Measurements from ENCODE around the gene FRYL. TPM values are rescaled to one million over a fixed set of nuclear protein-coding genes. Genes with fewer than 3 reads are reported as not detected.
A peak's percentile ranks its signal among the peaks of the same experiment; 100 is the strongest.
"Not testable (repeated sequence)": the region's sequence is repeated elsewhere in the genome, so short reads cannot be mapped to it uniquely, and the experiment has no call there.

Gene FRYL
- total RNA-seq, 2 donors from 2014 or later = 104 to 120 TPM

DNA sequence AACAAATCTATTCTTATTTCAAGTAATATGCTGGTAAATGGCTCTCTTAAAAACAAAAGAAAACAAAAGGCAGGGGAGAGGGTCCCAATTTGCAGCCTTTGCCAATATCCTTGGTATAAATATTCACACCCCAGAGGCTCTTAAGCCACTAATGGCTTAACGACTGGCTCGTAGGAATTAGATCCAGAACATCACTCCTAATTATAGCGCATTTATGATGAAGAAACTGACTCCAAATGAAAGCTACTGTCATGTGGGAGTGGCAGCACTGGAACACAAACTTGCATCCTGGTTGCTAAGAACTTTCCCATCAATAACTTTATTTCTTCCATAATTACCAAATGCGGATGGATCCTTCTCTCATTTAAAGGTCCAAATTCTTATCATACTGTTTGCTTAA lies 138.7 kb downstream of the FRYL start:
- H3K4me3 Mint-ChIP-seq = no peak overlapping the region
- ATAC-seq (no peak), DNase-seq (no peak)
- H3K27ac Mint-ChIP-seq = no peak overlapping the region
- peaks cover 31% of the 10 kb centered on the region for H3K4me1 Mint-ChIP-seq
- H3K9me3 ChIP-seq (ENCODE audit: control insufficient read depth, low read length, poor library complexity, severe bottlenecking) = no peaks in the 10 kb centered on the region
- no peaks in the 10 kb centered on the region for H3K36me3 Mint-ChIP-seq (ENCODE audit: low read depth)
- H3K27me3 Mint-ChIP-seq = no peaks in the 10 kb centered on the region

DNA sequence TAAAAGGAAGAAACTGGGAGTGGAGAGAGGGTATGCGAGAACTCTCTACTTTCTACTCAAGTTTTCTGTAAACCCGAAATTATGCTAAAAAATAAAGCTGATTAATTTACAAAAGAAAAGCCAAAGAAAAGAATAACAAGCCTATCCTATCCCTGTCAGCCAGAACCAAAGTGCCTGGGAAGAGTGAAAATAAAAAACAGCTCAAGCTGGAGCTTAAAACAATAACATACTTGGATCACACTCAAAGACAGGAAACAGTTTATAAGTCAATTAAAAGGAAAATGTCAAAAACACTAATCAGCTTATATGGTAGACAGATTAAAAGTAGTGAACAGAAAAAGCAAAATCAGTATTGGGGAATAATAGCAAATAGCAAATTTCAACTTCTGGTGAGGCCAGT lies 139.4 kb downstream of the FRYL start:
- H3K27ac Mint-ChIP-seq = peak overlapping the region; percentile 80

DNA sequence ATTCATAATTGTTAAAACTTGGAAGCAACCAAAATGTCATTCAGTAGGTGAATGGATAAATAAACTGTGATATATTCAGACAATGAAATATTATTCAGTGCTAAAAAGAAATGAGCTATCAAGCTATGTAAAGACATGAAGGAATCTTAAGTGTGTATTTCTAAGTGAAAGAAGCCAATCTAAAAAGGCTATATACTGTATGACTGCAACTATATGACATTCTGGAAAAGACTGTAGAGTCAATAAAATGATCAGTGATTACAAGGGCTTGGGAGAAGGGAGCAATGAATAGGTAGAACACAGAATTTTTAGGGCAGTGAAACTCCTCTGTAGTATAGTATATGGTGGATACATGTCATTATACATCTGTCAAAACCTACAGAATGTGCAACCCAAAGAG lies 139.9 kb downstream of the FRYL start:
- H3K27me3 Mint-ChIP-seq = no peaks in the 10 kb centered on the region
- ATAC-seq (no peak), DNase-seq (no peak)
- H3K9me3 ChIP-seq (ENCODE audit: control insufficient read depth, low read length, poor library complexity, severe bottlenecking) = no peaks in the 10 kb centered on the region
- peaks cover 28% of the 10 kb centered on the region for H3K4me1 Mint-ChIP-seq
- no peak overlapping the region for H3K4me3 Mint-ChIP-seq
- H3K36me3 Mint-ChIP-seq (ENCODE audit: low read depth) = no peaks in the 10 kb centered on the region
- peak overlapping the region; percentile 80 for H3K27ac Mint-ChIP-seq

More for the DNA sequence above, 139.4 kb downstream of the FRYL start:
- H3K36me3 Mint-ChIP-seq (ENCODE audit: low read depth) = no peaks in the 10 kb centered on the region
- H3K27me3 Mint-ChIP-seq = no peaks in the 10 kb centered on the region
- DNase-seq (no peak), ATAC-seq (no peak)
- H3K4me3 Mint-ChIP-seq = no peak overlapping the region
- peaks cover 29% of the 10 kb centered on the region for H3K4me1 Mint-ChIP-seq
- H3K9me3 ChIP-seq (ENCODE audit: control insufficient read depth, low read length, poor library complexity, severe bottlenecking) = no peaks in the 10 kb centered on the region

DNA sequence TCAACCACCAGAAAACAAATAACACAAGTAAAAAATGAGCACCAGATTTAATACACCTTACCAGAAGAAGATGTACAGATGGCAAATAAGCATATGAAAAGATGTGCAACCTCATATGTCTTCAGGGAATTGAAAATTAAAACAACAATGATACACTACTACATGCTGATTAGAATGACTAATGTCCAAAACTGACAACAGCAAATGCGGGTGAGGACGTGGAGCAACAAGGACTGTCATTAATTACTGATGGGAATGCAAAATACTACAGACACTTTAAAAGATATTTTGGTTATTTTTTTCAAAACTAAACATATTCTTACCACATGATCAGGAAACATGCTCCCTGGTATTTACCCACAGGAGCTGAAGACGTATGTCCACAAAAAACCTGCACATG lies 140.3 kb downstream of the FRYL start:
- Mint-ChIP-seq H3K4me1 (peaks cover 27% of the 10 kb centered on the region), H3K36me3 (ENCODE audit: low read depth) (no peaks in the 10 kb centered on the region), H3K27ac (peak overlapping the region; percentile 80), H3K27me3 (no peaks in the 10 kb centered on the region), H3K4me3 (no peak overlapping the region)
- no peaks in the 10 kb centered on the region for H3K9me3 ChIP-seq (ENCODE audit: control insufficient read depth, low read length, poor library complexity, severe bottlenecking)
- ATAC-seq = no peak
- no peak for DNase-seq

DNA sequence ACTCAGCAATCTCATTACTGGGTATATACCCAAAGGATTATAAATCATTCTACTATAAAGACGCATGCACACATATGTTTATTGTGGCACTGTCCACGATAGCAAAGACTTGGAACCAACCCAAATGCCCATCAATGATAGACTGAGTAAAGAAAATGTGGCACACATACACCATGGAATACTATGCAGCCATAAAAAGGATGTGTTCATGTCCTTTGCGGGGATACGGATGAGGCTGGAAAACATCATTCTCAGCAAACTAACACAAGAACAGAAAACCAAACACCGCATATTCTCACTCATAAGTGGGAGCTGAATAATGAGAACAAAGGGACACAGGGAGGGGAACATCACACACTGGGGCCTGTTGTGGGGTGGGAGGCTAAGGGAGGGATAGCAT lies 141.5 kb downstream of the FRYL start:
- DNase-seq; H3K36me3 Mint-ChIP-seq (ENCODE audit: low read depth); H3K9me3 ChIP-seq (ENCODE audit: control insufficient read depth, low read length, poor library complexity, severe bottlenecking); H3K27ac Mint-ChIP-seq; H3K4me3 Mint-ChIP-seq; H3K27me3 Mint-ChIP-seq; ATAC-seq: not testable (repeated sequence)
- H3K4me1 Mint-ChIP-seq = peaks cover 27% of the 10 kb centered on the region

DNA sequence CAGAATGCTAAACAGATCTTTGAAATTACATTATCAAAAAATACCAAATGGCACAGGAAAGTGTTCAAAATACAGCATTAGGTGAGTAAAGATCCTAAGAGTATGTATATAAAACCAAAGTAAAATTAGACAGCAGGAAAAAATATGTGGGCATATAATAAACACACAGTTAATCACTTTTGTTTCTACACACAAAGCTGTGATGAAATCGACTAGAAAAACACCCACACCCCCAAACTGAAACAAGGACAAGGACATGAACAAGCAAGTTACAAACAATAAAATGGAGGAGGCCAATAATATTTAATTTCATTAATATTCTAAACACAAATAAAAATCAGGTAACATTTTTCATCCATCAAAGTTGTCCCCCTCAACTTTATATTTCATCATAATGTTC lies 143.2 kb downstream of the FRYL start:
- peaks cover 22% of the 10 kb centered on the region for H3K4me1 Mint-ChIP-seq
- no peaks in the 10 kb centered on the region for H3K9me3 ChIP-seq (ENCODE audit: control insufficient read depth, low read length, poor library complexity, severe bottlenecking)
- H3K27me3 Mint-ChIP-seq = no peaks in the 10 kb centered on the region
- no peaks in the 10 kb centered on the region for H3K36me3 Mint-ChIP-seq (ENCODE audit: low read depth)
- ATAC-seq (no peak), DNase-seq (no peak)
- no peak overlapping the region for H3K4me3 Mint-ChIP-seq
- H3K27ac Mint-ChIP-seq = no peak overlapping the region

DNA sequence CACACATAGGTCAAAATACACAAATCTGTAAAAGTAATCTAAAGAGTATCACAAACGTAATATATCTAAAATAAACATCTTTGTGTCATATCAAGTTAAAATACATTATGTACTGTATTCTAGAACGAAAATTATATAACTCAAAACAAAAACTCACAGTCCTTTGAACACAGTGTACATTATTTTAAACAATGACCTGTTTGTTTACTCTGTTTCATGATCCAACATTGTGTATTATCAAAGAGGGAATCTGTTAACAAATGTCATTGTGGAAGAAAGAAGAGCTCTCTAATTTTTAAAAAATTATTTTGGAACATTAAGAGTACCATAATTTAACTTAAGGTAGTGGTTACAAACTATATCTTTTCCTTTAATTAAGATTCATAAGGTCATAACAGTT lies 144.1 kb downstream of the FRYL start:
- H3K9me3 ChIP-seq (ENCODE audit: control insufficient read depth, low read length, poor library complexity, severe bottlenecking) = no peaks in the 10 kb centered on the region
- Mint-ChIP-seq H3K4me3 (no peak overlapping the region), H3K36me3 (ENCODE audit: low read depth) (no peaks in the 10 kb centered on the region), H3K27ac (no peak overlapping the region), H3K4me1 (peaks cover 20% of the 10 kb centered on the region), H3K27me3 (no peaks in the 10 kb centered on the region)
- DNase-seq = no peak
- ATAC-seq = no peak

DNA sequence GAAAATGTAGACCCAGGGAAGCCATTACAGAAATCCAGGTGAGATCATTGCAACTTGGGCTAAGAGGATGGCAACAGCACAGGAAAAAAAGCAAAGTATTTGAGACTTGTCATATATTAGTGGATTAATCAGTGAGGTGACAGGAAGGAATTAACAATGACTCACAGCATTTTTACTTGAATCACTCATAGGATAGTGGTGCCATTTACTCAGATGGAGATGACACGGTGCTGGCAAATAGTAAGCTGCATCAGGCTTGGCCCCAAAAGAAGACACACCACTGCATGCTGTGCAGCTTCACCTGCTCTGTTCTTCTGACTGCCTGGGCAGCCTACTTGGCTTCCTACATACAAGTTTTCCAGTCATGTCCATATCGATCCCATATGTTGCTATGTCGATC lies 144.8 kb downstream of the FRYL start:
- no peaks in the 10 kb centered on the region for H3K27me3 Mint-ChIP-seq
- H3K9me3 ChIP-seq (ENCODE audit: control insufficient read depth, low read length, poor library complexity, severe bottlenecking) = no peaks in the 10 kb centered on the region
- H3K4me1 Mint-ChIP-seq = peaks cover 15% of the 10 kb centered on the region
- no peak overlapping the region for H3K4me3 Mint-ChIP-seq
- H3K27ac Mint-ChIP-seq = no peak overlapping the region
- ATAC-seq (no peak), DNase-seq (no peak)
- H3K36me3 Mint-ChIP-seq (ENCODE audit: low read depth) = no peaks in the 10 kb centered on the region

DNA sequence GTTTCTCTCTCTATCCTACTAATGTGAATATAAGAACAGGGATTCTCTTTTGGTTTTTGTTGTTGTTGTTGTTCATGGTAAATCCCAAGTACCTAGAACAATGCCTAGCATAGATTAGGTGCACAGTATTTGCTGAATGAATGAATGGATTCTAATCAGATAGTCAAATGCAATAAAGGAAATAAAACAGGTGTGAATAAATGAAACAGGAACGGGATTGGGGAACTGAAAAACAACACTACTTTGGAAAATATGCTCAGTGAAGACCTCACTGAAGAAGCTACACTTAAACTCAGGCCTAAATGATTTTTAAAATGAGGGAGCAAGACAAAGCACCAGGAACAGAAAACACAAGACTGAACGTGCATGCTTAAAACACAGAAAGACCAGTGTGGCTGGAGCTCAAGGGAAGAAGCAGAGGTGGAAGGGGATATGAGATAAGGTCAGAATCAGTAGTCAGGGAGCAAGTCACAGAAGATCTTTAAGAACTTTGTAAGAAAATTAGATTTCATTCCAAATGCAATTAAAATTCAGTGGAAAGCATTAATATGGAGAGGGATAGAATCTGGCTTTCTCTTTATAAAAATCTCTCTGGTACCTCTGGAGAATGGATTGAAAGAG lies 145.3 kb downstream of the FRYL start:
- H3K4me1 Mint-ChIP-seq = peaks cover 12% of the 10 kb centered on the region
- no peak overlapping the region for H3K4me3 Mint-ChIP-seq
- H3K9me3 ChIP-seq (ENCODE audit: control insufficient read depth, low read length, poor library complexity, severe bottlenecking) = no peaks in the 10 kb centered on the region
- H3K36me3 Mint-ChIP-seq (ENCODE audit: low read depth) = no peaks in the 10 kb centered on the region
- ATAC-seq = no peak
- DNase-seq = no peak
- no peak overlapping the region for H3K27ac Mint-ChIP-seq
- no peaks in the 10 kb centered on the region for H3K27me3 Mint-ChIP-seq

DNA sequence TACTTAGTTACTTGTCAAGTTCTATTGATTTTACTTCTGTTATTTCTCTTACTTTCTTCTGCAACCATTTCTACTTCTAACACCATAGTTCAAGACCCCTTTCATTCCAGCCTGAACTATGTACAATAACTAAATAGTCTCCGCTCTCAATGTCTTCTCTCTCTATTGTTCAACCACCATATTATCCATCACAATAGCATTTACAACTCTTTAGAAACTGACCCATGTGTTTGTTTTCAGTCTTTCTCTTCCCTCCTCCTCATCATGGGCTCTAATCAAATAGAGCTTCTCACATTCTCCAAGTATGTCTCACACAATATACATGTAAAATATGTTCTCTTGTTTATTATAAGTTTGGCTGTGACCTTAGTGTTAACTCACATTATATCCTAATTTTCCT lies 146.4 kb downstream of the FRYL start:
- H3K9me3 ChIP-seq (ENCODE audit: control insufficient read depth, low read length, poor library complexity, severe bottlenecking) = no peaks in the 10 kb centered on the region
- Mint-ChIP-seq H3K36me3 (ENCODE audit: low read depth) (peaks cover 4% of the 10 kb centered on the region), H3K4me3 (no peak overlapping the region), H3K27me3 (no peaks in the 10 kb centered on the region), H3K4me1 (peaks cover 10% of the 10 kb centered on the region), H3K27ac (no peak overlapping the region)
- ATAC-seq = no peak
- DNase-seq = no peak

DNA sequence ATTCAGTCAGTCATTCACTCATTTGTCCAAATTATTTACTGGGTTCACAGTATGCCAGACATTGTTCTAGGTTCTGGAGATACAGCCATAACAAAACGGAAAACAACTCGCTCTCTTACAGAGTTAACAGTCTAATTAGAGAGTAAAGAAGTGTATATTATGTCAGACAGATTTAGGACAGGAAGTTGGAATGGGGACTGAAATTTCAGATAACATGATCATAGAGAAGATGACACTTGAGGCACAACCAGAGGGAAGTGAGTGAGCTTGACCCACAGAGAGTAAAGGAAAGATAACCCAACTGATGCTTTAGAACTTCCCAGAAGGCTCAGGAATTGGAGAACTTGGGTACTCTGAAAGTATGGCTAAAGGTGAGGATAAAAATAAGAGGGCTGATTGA lies 150.6 kb downstream of the FRYL start:
- ATAC-seq (no peak), DNase-seq (no peak)
- H3K36me3 Mint-ChIP-seq (ENCODE audit: low read depth) = peaks cover 4% of the 10 kb centered on the region
- peak overlapping the region; percentile 47 for H3K27ac Mint-ChIP-seq
- no peak overlapping the region for H3K4me3 Mint-ChIP-seq
- no peaks in the 10 kb centered on the region for H3K27me3 Mint-ChIP-seq
- peaks cover 6% of the 10 kb centered on the region for H3K4me1 Mint-ChIP-seq
- H3K9me3 ChIP-seq (ENCODE audit: control insufficient read depth, low read length, poor library complexity, severe bottlenecking) = no peaks in the 10 kb centered on the region

DNA sequence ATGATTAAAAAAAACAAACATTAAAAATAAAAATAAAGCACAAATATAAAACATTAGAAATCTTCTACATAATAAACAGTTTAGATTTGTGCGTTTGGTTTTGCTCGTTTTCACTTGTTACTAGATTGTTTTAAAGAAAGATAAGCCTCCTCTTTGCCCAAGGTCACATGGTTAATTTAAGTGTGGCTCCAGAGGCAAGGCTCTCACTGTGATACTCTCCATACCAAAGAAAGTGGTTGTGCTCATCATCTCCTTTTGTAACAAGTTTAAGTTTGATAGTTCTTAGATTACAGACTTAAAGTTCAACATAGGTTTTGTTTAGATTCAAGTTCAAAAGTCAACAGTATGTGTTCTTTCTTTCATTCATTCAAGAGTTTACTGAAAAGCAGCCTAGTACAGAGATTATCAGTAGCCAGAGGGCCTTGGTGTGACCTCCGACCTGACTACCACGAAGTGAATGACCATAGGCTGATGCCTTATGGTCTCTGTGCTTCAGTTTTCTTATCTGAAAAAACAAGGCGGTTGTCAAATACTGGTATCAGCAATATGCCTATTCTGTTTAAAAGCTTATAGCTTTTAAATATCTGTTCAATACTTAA lies 156.8 kb downstream of the FRYL start:
- Mint-ChIP-seq H3K36me3 (ENCODE audit: low read depth) (peaks cover 4% of the 10 kb centered on the region), H3K27me3 (no peaks in the 10 kb centered on the region), H3K27ac (no peak overlapping the region), H3K4me3 (no peak overlapping the region), H3K4me1 (peaks cover 5% of the 10 kb centered on the region)
- DNase-seq (no peak), ATAC-seq (no peak)
- H3K9me3 ChIP-seq (ENCODE audit: control insufficient read depth, low read length, poor library complexity, severe bottlenecking) = no peaks in the 10 kb centered on the region

DNA sequence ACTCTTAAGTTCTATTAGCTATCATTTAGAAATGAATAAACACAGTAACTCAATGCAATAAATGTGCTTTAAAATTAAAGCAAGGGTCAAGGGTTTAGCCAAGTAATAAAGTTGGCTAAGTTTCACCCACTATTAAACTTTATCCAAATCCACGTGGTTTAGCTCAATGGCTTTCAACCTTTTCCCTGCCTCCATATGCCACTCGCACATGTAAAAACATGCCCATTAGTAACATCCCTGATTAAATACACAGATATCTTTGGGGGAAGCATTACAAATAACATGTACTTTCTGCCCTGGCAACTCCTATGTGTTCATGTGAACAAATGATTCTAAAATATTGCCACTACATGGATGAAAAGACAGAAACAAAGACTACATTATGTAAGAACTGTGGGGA lies 159.2 kb downstream of the FRYL start:
- ATAC-seq (no peak), DNase-seq (no peak)
- no peak overlapping the region for H3K4me3 Mint-ChIP-seq
- H3K27ac Mint-ChIP-seq = peak overlapping the region; percentile 9
- H3K4me1 Mint-ChIP-seq = peaks cover 5% of the 10 kb centered on the region
- no peaks in the 10 kb centered on the region for H3K9me3 ChIP-seq (ENCODE audit: control insufficient read depth, low read length, poor library complexity, severe bottlenecking)
- H3K27me3 Mint-ChIP-seq = no peaks in the 10 kb centered on the region
- H3K36me3 Mint-ChIP-seq (ENCODE audit: low read depth) = peaks cover 7% of the 10 kb centered on the region

DNA sequence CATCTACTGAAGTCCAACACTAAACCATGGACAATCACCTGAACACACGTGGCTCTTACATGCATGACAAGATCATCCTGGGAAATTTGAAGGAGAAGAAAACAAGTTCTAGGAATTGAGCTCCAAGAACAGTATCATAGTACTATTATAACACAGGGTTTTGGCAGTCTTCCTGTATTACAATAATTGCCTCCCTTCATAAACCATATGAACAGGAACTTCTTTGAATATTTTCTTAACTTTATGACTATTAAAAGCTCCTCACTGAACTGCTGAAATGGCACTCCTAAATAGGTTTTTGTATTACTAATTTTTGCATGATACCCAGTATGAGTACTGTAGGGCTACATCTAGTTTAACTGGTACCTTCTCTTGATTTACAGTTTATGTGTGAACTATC lies 160.0 kb downstream of the FRYL start:
- no peaks in the 10 kb centered on the region for H3K9me3 ChIP-seq (ENCODE audit: control insufficient read depth, low read length, poor library complexity, severe bottlenecking)
- H3K27ac Mint-ChIP-seq = no peak overlapping the region
- H3K4me3 Mint-ChIP-seq = no peak overlapping the region
- DNase-seq (no peak), ATAC-seq (no peak)
- peaks cover 5% of the 10 kb centered on the region for H3K4me1 Mint-ChIP-seq
- no peaks in the 10 kb centered on the region for H3K27me3 Mint-ChIP-seq
- H3K36me3 Mint-ChIP-seq (ENCODE audit: low read depth) = peaks cover 7% of the 10 kb centered on the region
